HepG2 (cell line): ENCODE measurements around the gene MSMB. TPM values are rescaled to one million over a fixed set of nuclear protein-coding genes. Genes with fewer than 3 reads are reported as not detected.

Experiments used
- ATAC-seq: fragments of 200-7000 bp; cut with Tn5 transposase; 3 replicates; pipeline ENCODE4 v1.9.1; 2020; ENCODE audit warnings: mild to moderate bottlenecking, moderate library complexity
- BruUV-seq: library from RNA; stranded (reverse); fragments of 400-500 nt; replicated peaks from 2 replicates; lab custom pipeline; 2021; lab: Mats Ljungman, UMichigan
- CTCF ChIA-PET: fragments of 300-600 bp; formaldehyde crosslinking; extraction: SDS; loops from one replicate; lab custom pipeline; 2021; ENCODE audit warnings: low total read pairs, inconsistent platforms, low intra/inter-chr PET ratio; lab: Yijun Ruan, JAX
- POLR2A ChIA-PET: fragments of 350-600 bp; sonication (Branson Sonifier 250); formaldehyde crosslinking; loops from one replicate; lab custom pipeline; 2020; ENCODE audit warnings: antibody characterized with exemption, inconsistent platforms; lab: Yijun Ruan, JAX
- DNase-seq: peaks from one replicate; pipeline ENCODE4 v3.0.0-alpha.2; 2015; ENCODE audit warnings: low spot score
- FAIRE-seq: peaks from 3 replicates; lab custom pipeline; 2011; peaks lifted over from hg19 to GRCh38; lab: Jason Lieb, UNC
- H2AFZ ChIP-seq: one replicate; pipeline ENCODE4 v1.6.1; 2011; ENCODE audit warnings: low read length, inconsistent platforms
- H3K27ac ChIP-seq: fragments of 300-600 bp; 3 replicates; pipeline ENCODE4 v1.8.0; 2011; ENCODE audit warnings: mixed run types, mild to moderate bottlenecking, mixed read lengths, low read length, inconsistent platforms; ENCODE audit not compliant: insufficient read depth; ENCODE audit errors: extremely low read length
- H3K27me3 ChIP-seq, 2 experiments: fragments of 200-600 bp in 1 of 2; 2 replicates in 1 of 2; 3 replicates in 1 of 2; pipeline versions ENCODE4 v1.6.0 to v1.8.0; 2011; ENCODE audit warnings: low read length in 2 of 2, mild to moderate bottlenecking in 2 of 2, moderate library complexity in 2 of 2, inconsistent platforms in 1 of 2; ENCODE audit not compliant: insufficient read depth in 2 of 2, control insufficient read depth in 1 of 2
- H3K36me3 ChIP-seq, 2 experiments: fragments of 200-600 bp in 1 of 2; replicated peaks in 1 of 2; 2 replicates in 1 of 2; 3 replicates in 1 of 2; pipeline versions ENCODE4 v1.5.1 to v1.8.0; 2011; ENCODE audit warnings: low read length in 2 of 2, inconsistent platforms in 1 of 2; ENCODE audit not compliant: insufficient read depth in 2 of 2, control insufficient read depth in 1 of 2
- H3K4me1 ChIP-seq: 2 replicates; pipeline ENCODE4 v1.5.1; 2012; ENCODE audit warnings: low read length, inconsistent platforms; ENCODE audit not compliant: insufficient read depth
- H3K4me2 ChIP-seq: 2 replicates; pipeline ENCODE4 v1.6.0; 2011; ENCODE audit warnings: low read depth, low read length, inconsistent platforms
- H3K4me3 ChIP-seq, 3 experiments: fragments of 200-600 bp in 1 of 3; sonication (generic), shearing (Covaris generic) in 1 of 3; replicated peaks in 1 of 3; 2 replicates each; pipeline ENCODE4 v1.5.1; 2011 to 2016; ENCODE audit warnings: low read length in 3 of 3, inconsistent platforms in 2 of 3, low read depth in 2 of 3, mild to moderate bottlenecking in 2 of 3, control low read depth in 1 of 3, mixed read lengths in 1 of 3; ENCODE audit not compliant: insufficient read depth in 1 of 3
- H3K79me2 ChIP-seq: one replicate; pipeline ENCODE4 v1.6.1; 2011; ENCODE audit warnings: low read length, inconsistent platforms; ENCODE audit not compliant: insufficient read depth
- H3K9ac ChIP-seq: 2 replicates; pipeline ENCODE4 v1.6.0; 2011; ENCODE audit warnings: mild to moderate bottlenecking, low read depth, low read length, inconsistent platforms; ENCODE audit not compliant: insufficient read depth
- H3K9me3 ChIP-seq: 2 replicates; pipeline ENCODE4 v1.5.1; 2012; ENCODE audit warnings: mild to moderate bottlenecking, low read length
- H4K20me1 ChIP-seq: 2 replicates; pipeline ENCODE4 v1.6.0; 2011; ENCODE audit warnings: inconsistent platforms, mild to moderate bottlenecking, low read length, moderate library complexity; ENCODE audit not compliant: insufficient read depth
- ARNT ChIP-seq: fragments of 450-650 bp; IDR thresholded peaks from 2 replicates; pipeline ENCODE4 v1.6.1; 2017
- ELF1 ChIP-seq: sonication (generic); formaldehyde crosslinking; IDR thresholded peaks from 2 replicates; pipeline ENCODE4 v1.4.0; 2020; ENCODE audit warnings: missing genetic modification reagents
- EP300 ChIP-seq, 3 experiments: sonication (generic) in 1 of 3; formaldehyde crosslinking in 1 of 3; IDR thresholded peaks; 2 replicates each; pipeline versions ENCODE4 v1.5.1 to v1.6.1; 2011 to 2020; ENCODE audit warnings: low read depth in 2 of 3, low read length in 2 of 3, borderline replicate concordance in 1 of 3, improper control_type of control experiment in 1 of 3, mild to moderate bottlenecking in 1 of 3, missing genetic modification reagents in 1 of 3, moderate library complexity in 1 of 3
- FOSL2 ChIP-seq: sonication (generic); formaldehyde crosslinking; IDR thresholded peaks from 2 replicates; pipeline ENCODE4 v1.4.0; 2020; ENCODE audit warnings: missing genetic modification reagents
- GZF1 ChIP-seq: sonication (generic); formaldehyde crosslinking; IDR thresholded peaks from 2 replicates; pipeline ENCODE4 v1.5.1; 2020; ENCODE audit warnings: mild to moderate bottlenecking, missing genetic modification reagents
- HOXA9 ChIP-seq: sonication (generic); formaldehyde crosslinking; IDR thresholded peaks from 2 replicates; pipeline ENCODE4 v1.8.1; 2022; ENCODE audit warnings: missing genetic modification reagents, mild to moderate bottlenecking, moderate library complexity, borderline replicate concordance
- MTA3 ChIP-seq: sonication (generic); formaldehyde crosslinking; IDR thresholded peaks from 2 replicates; pipeline ENCODE4 v1.4.0; 2020; ENCODE audit warnings: missing genetic modification reagents
- NR2F6 ChIP-seq, 2 experiments: IDR thresholded peaks; 2 replicates each; pipeline ENCODE4 v1.6.1; 2016; ENCODE audit warnings: antibody characterized with exemption in 1 of 2, mild to moderate bottlenecking in 1 of 2
- RARA ChIP-seq: IDR thresholded peaks from 2 replicates; pipeline ENCODE4 v1.6.1; 2016; ENCODE audit warnings: missing genetic modification reagents, missing compliant biosample characterization
- RXRB ChIP-seq: IDR thresholded peaks from 2 replicates; pipeline ENCODE4 v1.6.1; 2016; ENCODE audit warnings: borderline replicate concordance, missing genetic modification reagents, missing compliant biosample characterization
- TEAD3 ChIP-seq: optimal IDR thresholded peaks from 2 replicates; pipeline ENCODE3; 2016; ENCODE audit warnings: borderline replicate concordance
- WGBS: methylation state at CpG from one replicate; pipeline ENCODE4 v1.1.6; 2017; ENCODE audit warnings: low lambda C conversion rate; 5-methylcytosine and 5-hydroxymethylcytosine counted together
- in situ Hi-C: cut with HindIII; loops from 2 replicates; pipeline ENCODE4 v1.10.0; 2017; ENCODE audit warnings: low pct_unique_long_range_greater_than_20kb; ENCODE audit not compliant: extremely low pct_ligation_motif_present
- intact Hi-C: fragments of 100-400 bp; cut with micrococcal nuclease; formaldehyde crosslinking; loops from one replicate; pipeline ENCODE4 v1.10.0; 2022; ENCODE audit not compliant: unreplicated experiment
- polyA plus RNA-seq, 8 experiments: library from polyadenylated mRNA; depleted of rRNA in 3 of 8; stranded (reverse) in 7 of 8; unstranded in 1 of 8; fragments of >200 nt; fragmentation: Illumina TruSeq in 4 of 8; extraction: Trizol in 4 of 8; gene quantifications; 2 replicates each; pipeline versions ENCODE4 v1.2.1 to v1.2.3, GENCODE V29; 2011 to 2016; ENCODE audit warnings: low read depth in 4 of 8, missing spikeins in 1 of 8, mixed read lengths in 1 of 8; ENCODE audit not compliant: insufficient read depth in 1 of 8
- total RNA-seq, 5 experiments: library from RNA; depleted of rRNA; stranded (reverse); fragments of >200 nt; fragmentation: Illumina TruSeq; extraction: Trizol; gene quantifications; 2 replicates each; pipeline ENCODE4 v1.2.3, GENCODE V29; 2016; ENCODE audit warnings: low read depth in 1 of 5
- TF ChIP-seq, protein P1 (sequence below): sonication (generic); formaldehyde crosslinking; conservative IDR thresholded peaks from 2 replicates; pipeline ENCODE4 v1.4.0; 2020; ENCODE audit warnings: missing genetic modification reagents
- TF ChIP-seq, protein P2 (sequence below): sonication (generic); formaldehyde crosslinking; IDR thresholded peaks from 2 replicates; pipeline ENCODE4 v1.4.0; 2020; ENCODE audit warnings: missing genetic modification reagents

MSMB gene
- total and polyA plus RNA-seq, 2 of the 13 experiments (the other 11 are each of a cell fraction or from before 2014, with no cell fraction given): 0.84 TPM; not detected in 1

DNA sequence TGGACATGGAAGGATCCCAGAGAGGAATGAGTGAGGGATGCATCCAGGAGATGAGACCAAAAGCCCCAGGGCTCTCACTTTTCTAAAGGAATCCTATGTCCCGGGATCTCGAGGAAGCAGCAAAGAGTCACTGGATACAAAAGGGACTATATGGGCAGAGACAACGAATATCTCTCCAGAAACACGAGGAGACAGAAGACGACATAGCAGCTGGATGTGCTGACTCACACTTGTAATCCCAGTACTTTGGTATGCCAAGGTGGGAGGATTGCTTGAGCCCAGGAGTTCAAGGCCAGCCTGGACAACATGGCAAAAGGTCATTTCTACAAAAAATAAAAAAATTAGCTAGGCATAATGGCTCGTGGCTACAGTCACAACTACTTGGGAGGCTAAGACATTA is 24.7 kb upstream of the MSMB start:
- ATAC-seq: no peak
- ChIA-PET POLR2A (interaction anchor here (1.0 kb wide), 1 partner anchor 35 kb away, joined by 3 read pairs; no protein-coding TSS in a partner anchor), CTCF (no interaction called here)
- in situ Hi-C loops (no loop called here), intact Hi-C loops (no loop called here)
- no peak for DNase-seq
- H2AFZ ChIP-seq: peak overlapping the region; percentile 81
- no peak for TF ChIP-seq ELF1 (CRISPR knock-in tag)
- TF ChIP-seq MTA3: no peak
- TF ChIP-seq, protein P1, sequence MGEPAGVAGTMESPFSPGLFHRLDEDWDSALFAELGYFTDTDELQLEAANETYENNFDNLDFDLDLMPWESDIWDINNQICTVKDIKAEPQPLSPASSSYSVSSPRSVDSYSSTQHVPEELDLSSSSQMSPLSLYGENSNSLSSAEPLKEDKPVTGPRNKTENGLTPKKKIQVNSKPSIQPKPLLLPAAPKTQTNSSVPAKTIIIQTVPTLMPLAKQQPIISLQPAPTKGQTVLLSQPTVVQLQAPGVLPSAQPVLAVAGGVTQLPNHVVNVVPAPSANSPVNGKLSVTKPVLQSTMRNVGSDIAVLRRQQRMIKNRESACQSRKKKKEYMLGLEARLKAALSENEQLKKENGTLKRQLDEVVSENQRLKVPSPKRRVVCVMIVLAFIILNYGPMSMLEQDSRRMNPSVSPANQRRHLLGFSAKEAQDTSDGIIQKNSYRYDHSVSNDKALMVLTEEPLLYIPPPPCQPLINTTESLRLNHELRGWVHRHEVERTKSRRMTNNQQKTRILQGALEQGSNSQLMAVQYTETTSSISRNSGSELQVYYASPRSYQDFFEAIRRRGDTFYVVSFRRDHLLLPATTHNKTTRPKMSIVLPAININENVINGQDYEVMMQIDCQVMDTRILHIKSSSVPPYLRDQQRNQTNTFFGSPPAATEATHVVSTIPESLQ (CRISPR knock-in tag): no peak
- no peak for TF ChIP-seq GZF1 (CRISPR knock-in tag)
- TF ChIP-seq NR2F6 (IDR thresholded peaks at IDR 0.05): no peak
- TF ChIP-seq NR2F6 (CRISPR knock-in tag; IDR thresholded peaks at IDR 0.05): 0 out of 2 replicates have a peak, but pooled peaks have one; percentile 28
- TF ChIP-seq HOXA9 (CRISPR knock-in tag): no peak
- peak; percentile 57 for TF ChIP-seq FOSL2 (CRISPR knock-in tag)
- peak in 1 of 2 experiments; percentile 15; a peak in 1 of 4 replicates for TF ChIP-seq EP300 (IDR thresholded peaks at IDR 0.05; ENCODE audit: low read depth in 2 of 2, low read length in 2 of 2)
- TF ChIP-seq EP300 (CRISPR knock-in tag; IDR thresholded peaks at IDR 0.05; ENCODE audit: borderline replicate concordance): no peak
- TF ChIP-seq RXRB (CRISPR knock-in tag): 0 out of 2 replicates have a peak, but pooled peaks have one; percentile 26
- peak; percentile 34 for TF ChIP-seq TEAD3 (CRISPR knock-in tag)
- no peak for TF ChIP-seq ARNT
- TF ChIP-seq RARA (CRISPR knock-in tag): peak; percentile 36; the same call in 1 of the 2 replicates
- TF ChIP-seq, protein P2, sequence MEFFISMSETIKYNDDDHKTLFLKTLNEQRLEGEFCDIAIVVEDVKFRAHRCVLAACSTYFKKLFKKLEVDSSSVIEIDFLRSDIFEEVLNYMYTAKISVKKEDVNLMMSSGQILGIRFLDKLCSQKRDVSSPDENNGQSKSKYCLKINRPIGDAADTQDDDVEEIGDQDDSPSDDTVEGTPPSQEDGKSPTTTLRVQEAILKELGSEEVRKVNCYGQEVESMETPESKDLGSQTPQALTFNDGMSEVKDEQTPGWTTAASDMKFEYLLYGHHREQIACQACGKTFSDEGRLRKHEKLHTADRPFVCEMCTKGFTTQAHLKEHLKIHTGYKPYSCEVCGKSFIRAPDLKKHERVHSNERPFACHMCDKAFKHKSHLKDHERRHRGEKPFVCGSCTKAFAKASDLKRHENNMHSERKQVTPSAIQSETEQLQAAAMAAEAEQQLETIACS (CRISPR knock-in tag): no peak
- 0 out of 2 replicates have a peak, but pooled peaks cover 7% of the 10 kb centered on the region for H3K9me3 ChIP-seq
- peaks cover 59% of the 10 kb centered on the region for H3K4me1 ChIP-seq
- no peak for FAIRE-seq
- WGBS: 27% methylated on average over 6 of the region's 6 CpGs
- no peaks in the 10 kb centered on the region for H3K36me3 ChIP-seq
- no peak overlapping the region for H3K27ac ChIP-seq
- no TSS peak for BruUV-seq
- peak overlapping the region; percentile 34; the same call in 1 of the 2 replicates for H3K4me2 ChIP-seq
- no peaks in the 10 kb centered on the region for H3K79me2 ChIP-seq
- H3K9ac ChIP-seq: no peak overlapping the region
- no peak overlapping the region for H3K4me3 ChIP-seq
- no peaks in the 10 kb centered on the region for H4K20me1 ChIP-seq
- H3K27me3 ChIP-seq: no peaks in the 10 kb centered on the region
